CD4-positive, alpha-beta T cell (primary cell): ENCODE results near the gene ARAP3. TPM values are rescaled to one million over a fixed set of nuclear protein-coding genes. Genes with fewer than 3 reads are reported as not detected.
"Not testable (repeated sequence)": the region's sequence is repeated elsewhere in the genome, so short reads cannot be mapped to it uniquely, and the experiment has no call there.

Experiments used
- ATAC-seq: fragments of 200-7000 bp; cut with Tn5 transposase; one replicate; pipeline ENCODE4 v1.10.0; 2022; ENCODE audit warnings: mild to moderate bottlenecking; ENCODE audit not compliant: poor library complexity
- CTCF ChIA-PET: fragments of 350-600 bp; sonication (Branson Sonifier 250); formaldehyde crosslinking; loops from one replicate; lab custom pipeline; 2021; ENCODE audit warnings: antibody characterized with exemption, inconsistent platforms; lab: Charles Lee
- POLR2A ChIA-PET: fragments of 350-600 bp; sonication (Branson Sonifier 250); formaldehyde crosslinking; loops from one replicate; lab custom pipeline; 2021; ENCODE audit warnings: antibody characterized with exemption, inconsistent platforms; lab: Charles Lee
- DNase-seq, 14 experiments: peaks; one replicate each; pipeline ENCODE4 v3.0.0-alpha.2; 2013 to 2020; ENCODE audit warnings: mixed read lengths in 2 of 14
- H3K27ac ChIP-seq, 2 donors: one replicate each; pipeline versions ENCODE4 v1.5.1 to v1.7.0; 2013; ENCODE audit warnings: low read length in 2 of 2, low read depth in 1 of 2, mild to moderate bottlenecking in 1 of 2
- H3K27me3 ChIP-seq, 2 experiments: 1 replicate in 1 of 2; 2 replicates in 1 of 2; pipeline versions ENCODE4 v1.6.1 to v1.7.0; 2013; ENCODE audit warnings: low read length in 2 of 2, control low read depth in 1 of 2, mild to moderate bottlenecking in 1 of 2, moderate library complexity in 1 of 2; ENCODE audit not compliant: insufficient read depth in 2 of 2, control insufficient read depth in 1 of 2
- H3K36me3 ChIP-seq: one replicate; pipeline ENCODE4 v1.6.1; 2013; ENCODE audit warnings: low read length, control low read depth; ENCODE audit not compliant: insufficient read depth
- H3K4me1 ChIP-seq: one replicate; pipeline ENCODE4 v1.6.1; 2013; ENCODE audit warnings: low read length, control low read depth; ENCODE audit not compliant: insufficient read depth
- H3K4me3 ChIP-seq: one replicate; pipeline ENCODE4 v1.5.1; 2013; ENCODE audit warnings: mild to moderate bottlenecking, low read length, moderate library complexity
- H3K9me3 ChIP-seq, 2 experiments: 1 replicate in 1 of 2; 2 replicates in 1 of 2; pipeline versions ENCODE4 v1.6.1 to v1.7.0; 2013; ENCODE audit warnings: low read length in 2 of 2, mild to moderate bottlenecking in 2 of 2, control low read depth in 1 of 2, moderate library complexity in 1 of 2; ENCODE audit not compliant: control insufficient read depth in 1 of 2, insufficient read depth in 1 of 2
- H3K27ac Mint-ChIP-seq: one replicate; pipeline ENCODE4 v1.8.0; 2020; ENCODE audit warnings: mixed read lengths
- H3K27me3 Mint-ChIP-seq: one replicate; pipeline ENCODE4 v1.8.0; 2021; ENCODE audit warnings: mixed read lengths
- H3K36me3 Mint-ChIP-seq: one replicate; pipeline ENCODE4 v1.8.0; 2021; ENCODE audit warnings: low read depth, mixed read lengths
- H3K4me1 Mint-ChIP-seq: one replicate; pipeline ENCODE4 v1.8.0; 2021; ENCODE audit warnings: low read depth, mixed read lengths
- H3K4me3 Mint-ChIP-seq: one replicate; pipeline ENCODE4 v1.8.0; 2020; ENCODE audit warnings: mild to moderate bottlenecking, mixed read lengths
- H3K9me3 Mint-ChIP-seq: one replicate; pipeline ENCODE4 v1.8.0; 2020; ENCODE audit warnings: mixed read lengths
- intact Hi-C, 2 experiments: fragments of 100-400 bp; cut with DNase I in 1 of 2; cut with micrococcal nuclease in 1 of 2; formaldehyde crosslinking; loops; one replicate each; pipeline versions ENCODE4 v1.15.1 to v1.9.0; 2023 to 2025; cut with DNase I, micrococcal nuclease
- polyA plus RNA-seq, 2 donors: library from polyadenylated mRNA; unstranded; fragments of 120-200 nt; gene quantifications; one replicate each; pipeline ENCODE4 v1.2.1, GENCODE V29; 2013
- total RNA-seq, 174 experiments: library from RNA in 2 of 174; stranded (reverse) in 2 of 174; gene quantifications; one replicate each; pipeline ENCODE4 v1.2.3 and lab custom pipeline; 2021 to 2026
- TF ChIP-seq, protein P1 (sequence below): fragments of 200-600 bp; IDR thresholded peaks from one replicate; pipeline ENCODE4 v1.8.0; 2022; ENCODE audit warnings: antibody characterized with exemption, mild to moderate bottlenecking

The ARAP3 gene
- total RNA-seq = under 1 TPM; 0.30 to 0.31 TPM
- 2.5 TPM for polyA plus RNA-seq (2013, experiment 1 of 2)
- polyA plus RNA-seq (2013, experiment 2 of 2) = 3.6 TPM
- total RNA-seq (lab: John Stamatoyannopoulos, UW) = 1.1 to 51.9 (median 9.0) reads per million in 172 experiments

DNA sequence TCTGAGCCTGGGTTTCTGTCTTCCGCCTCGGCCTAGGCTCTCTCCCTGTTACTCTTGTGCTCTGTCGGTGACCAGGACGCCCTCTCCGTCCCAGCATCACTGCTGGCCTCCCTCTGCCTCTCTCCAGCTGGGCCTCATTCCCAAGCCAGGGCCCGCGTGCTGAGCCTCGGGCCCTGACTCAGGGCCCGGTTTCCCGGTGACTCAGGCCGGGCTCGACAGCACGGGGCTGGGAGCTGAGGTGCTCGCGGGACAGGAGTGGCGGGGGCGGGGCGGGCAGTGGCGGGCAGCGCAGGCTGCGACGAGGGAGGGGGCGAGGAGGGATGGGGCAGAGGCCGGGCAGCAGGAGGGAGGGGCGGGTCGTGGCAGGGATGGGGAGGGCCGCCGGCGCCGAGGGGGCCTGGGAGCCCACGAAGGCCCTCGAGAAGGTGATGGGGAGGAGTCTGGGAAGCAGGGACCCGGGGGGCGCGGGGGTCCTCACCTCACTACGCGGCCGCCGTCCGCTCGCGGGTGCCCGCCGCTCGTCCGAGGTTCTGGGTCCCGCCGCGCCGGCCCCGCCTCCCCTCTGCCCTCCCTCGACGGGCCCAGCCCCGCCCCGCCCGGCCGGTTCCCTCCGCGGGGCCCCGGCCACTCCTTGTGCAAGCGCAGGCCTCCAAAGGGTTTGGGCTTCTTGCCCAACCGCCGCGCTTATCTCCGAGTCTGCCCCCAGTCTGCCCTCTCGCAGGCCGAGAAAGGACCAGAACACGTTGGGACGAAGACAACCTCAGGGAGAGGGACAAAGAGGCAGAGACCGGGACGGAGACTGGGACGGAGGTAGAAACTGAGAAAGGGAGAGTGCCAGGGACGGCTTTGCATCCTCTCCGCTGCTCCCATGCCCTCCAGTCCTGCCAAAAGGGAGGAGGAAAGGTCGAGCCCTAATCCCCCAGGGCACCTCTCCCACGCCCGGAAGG, at the start of gene ARAP3:
Gene ARAP3 (minus strand): TSS at position 536 of the 947 bp plus-strand sequence. CDS start 1,744 bp downstream, outside the sequence.
- H3K27ac Mint-ChIP-seq = no peak within 1 kb of the TSS
- no peaks in the 10 kb centered on the region for H3K36me3 Mint-ChIP-seq
- no peak within 1 kb of the TSS for H3K27ac ChIP-seq
- ChIA-PET POLR2A (interaction anchor here (1.0 to 2.7 kb wide), 9 partner anchors 11 to 287 kb away, joined by 3 to 22 read pairs (median 5); partner anchors contain the start of genes DELE1, FCHSD1, PCDH12 and RNF14), CTCF (interaction anchor here (0.7 to 3.2 kb wide), 5 partner anchors 11 to 312 kb away, joined by 3 to 17 read pairs (median 7); partner anchors contain the start of gene PCDHGB3)
- peaks cover 37% of the 10 kb centered on the region for H3K4me1 ChIP-seq
- no peaks in the 10 kb centered on the region for H3K9me3 Mint-ChIP-seq
- peaks cover 29% of the 10 kb centered on the region for H3K4me1 Mint-ChIP-seq
- DNase-seq = peak in 10 of 14 experiments; percentile 22 to 66 (median 38)
- H3K4me3 Mint-ChIP-seq = peak within 1 kb of the TSS; percentile 62
- TF ChIP-seq, protein P1, sequence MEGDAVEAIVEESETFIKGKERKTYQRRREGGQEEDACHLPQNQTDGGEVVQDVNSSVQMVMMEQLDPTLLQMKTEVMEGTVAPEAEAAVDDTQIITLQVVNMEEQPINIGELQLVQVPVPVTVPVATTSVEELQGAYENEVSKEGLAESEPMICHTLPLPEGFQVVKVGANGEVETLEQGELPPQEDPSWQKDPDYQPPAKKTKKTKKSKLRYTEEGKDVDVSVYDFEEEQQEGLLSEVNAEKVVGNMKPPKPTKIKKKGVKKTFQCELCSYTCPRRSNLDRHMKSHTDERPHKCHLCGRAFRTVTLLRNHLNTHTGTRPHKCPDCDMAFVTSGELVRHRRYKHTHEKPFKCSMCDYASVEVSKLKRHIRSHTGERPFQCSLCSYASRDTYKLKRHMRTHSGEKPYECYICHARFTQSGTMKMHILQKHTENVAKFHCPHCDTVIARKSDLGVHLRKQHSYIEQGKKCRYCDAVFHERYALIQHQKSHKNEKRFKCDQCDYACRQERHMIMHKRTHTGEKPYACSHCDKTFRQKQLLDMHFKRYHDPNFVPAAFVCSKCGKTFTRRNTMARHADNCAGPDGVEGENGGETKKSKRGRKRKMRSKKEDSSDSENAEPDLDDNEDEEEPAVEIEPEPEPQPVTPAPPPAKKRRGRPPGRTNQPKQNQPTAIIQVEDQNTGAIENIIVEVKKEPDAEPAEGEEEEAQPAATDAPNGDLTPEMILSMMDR = no peak
- no peaks in the 10 kb centered on the region for H3K36me3 ChIP-seq
- H3K27me3 ChIP-seq = no peaks in the 10 kb centered on the region
- H3K4me3 ChIP-seq = peak within 1 kb of the TSS; percentile 51
- intact Hi-C loops = loop anchor here in 1 of 2 experiments (5.0 kb wide), 1 partner anchor 675 kb away; no protein-coding TSS in a partner anchor
- ATAC-seq = peak; percentile 66
- no peaks in the 10 kb centered on the region for H3K27me3 Mint-ChIP-seq
- H3K9me3 ChIP-seq = no peaks in the 10 kb centered on the region

DNA sequence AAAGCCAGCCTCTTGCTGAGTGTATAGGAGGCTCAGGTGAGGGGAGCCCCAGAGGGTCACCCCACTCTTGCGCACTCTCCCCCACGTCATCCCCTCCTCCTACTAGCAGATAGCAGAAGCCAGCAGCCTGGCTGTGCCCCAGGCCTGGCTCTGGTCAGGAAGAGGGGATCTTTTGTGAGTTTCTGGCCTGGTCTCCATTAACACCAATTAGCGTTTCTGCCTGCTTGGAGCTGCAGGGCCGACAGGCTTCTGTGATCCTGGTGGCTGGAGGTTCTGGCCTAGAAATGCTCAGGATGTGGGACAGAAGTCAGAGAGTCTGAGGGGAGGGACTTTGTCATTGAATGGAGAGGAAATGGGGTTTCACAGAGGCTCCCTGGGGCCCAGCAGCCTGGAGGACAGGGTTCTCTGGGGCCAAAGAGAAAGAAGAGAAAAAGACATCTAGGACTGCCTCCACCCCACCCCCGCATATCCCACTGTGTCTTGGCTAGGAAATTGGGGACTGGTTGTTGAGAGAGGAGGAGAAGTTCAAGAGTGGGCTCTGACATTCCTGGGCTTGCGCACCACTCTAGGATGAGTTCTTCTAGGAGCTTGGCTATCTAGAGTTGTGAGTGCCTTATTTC, 47.5 kb upstream of the ARAP3 start:
- no peaks in the 10 kb centered on the region for H3K9me3 Mint-ChIP-seq
- CTCF ChIA-PET = no interaction called here
- Histone ChIP-seq H3K36me3 (no peaks in the 10 kb centered on the region), H3K9me3 (no peaks in the 10 kb centered on the region), H3K4me1 (no peaks in the 10 kb centered on the region), H3K27ac (no peak overlapping the region), H3K4me3 (no peak overlapping the region), H3K27me3 (peaks cover 0 to 2% of the 10 kb centered on the region in 2 experiments)
- no peak for DNase-seq
- intact Hi-C loops = loop anchor here in 1 of 2 experiments (5.0 kb wide), 1 partner anchor 48 kb away; no protein-coding TSS in a partner anchor
- H3K4me3 Mint-ChIP-seq = no peak overlapping the region
- TF ChIP-seq, protein P1 = no peak
- no peaks in the 10 kb centered on the region for H3K36me3 Mint-ChIP-seq
- POLR2A ChIA-PET = no interaction called here
- no peak overlapping the region for H3K27ac Mint-ChIP-seq
- no peaks in the 10 kb centered on the region for H3K4me1 Mint-ChIP-seq
- no peak for ATAC-seq
- peaks cover 33% of the 10 kb centered on the region for H3K27me3 Mint-ChIP-seq

DNA sequence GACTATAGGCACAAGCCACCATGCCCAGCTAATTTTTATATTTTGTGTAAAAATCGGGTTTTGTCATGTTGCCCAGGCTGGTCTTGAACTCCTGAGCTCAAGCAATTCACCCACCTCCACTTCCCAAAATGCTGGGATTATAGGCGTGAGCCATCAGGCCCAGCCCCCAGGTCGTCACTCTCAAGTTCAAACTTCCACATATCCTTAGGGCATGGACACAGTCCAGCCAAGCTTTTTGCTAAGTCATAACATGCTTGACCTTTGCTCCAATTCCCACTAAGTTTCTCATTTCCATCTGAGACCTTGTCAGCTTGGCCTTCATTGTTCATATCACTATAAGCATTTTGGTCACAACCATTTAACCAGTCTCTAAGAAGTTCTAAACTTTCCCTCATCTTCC, 43.9 kb upstream of the ARAP3 start:
- CTCF ChIA-PET = no interaction called here
- no peaks in the 10 kb centered on the region for H3K9me3 ChIP-seq

DNA sequence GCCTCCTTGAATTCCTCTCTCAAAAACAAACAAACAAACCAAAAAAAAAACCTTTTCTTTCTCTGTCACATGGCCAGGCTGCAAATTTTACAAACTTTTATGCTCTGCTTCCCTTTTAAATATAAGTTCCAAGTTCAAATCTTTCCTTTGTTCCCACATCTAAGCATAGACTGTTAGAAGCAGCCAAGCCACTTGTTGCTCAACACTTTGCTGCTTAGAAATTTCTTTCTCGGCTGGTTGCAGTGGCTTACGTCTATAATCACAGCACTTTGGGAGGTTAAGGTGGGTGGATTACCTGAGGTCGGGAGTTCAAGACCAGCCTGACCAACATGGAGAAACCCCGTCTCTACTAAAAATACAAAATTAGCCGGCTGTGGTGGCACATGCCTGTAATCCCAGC, 43.1 kb upstream of the ARAP3 start:
- H3K27ac ChIP-seq, H3K9me3 ChIP-seq, H3K36me3 ChIP-seq, H3K4me1 Mint-ChIP-seq, ATAC-seq, CTCF ChIA-PET, H3K9me3 Mint-ChIP-seq, H3K4me3 Mint-ChIP-seq, H3K36me3 Mint-ChIP-seq, H3K27me3 ChIP-seq, POLR2A ChIA-PET, H3K27ac Mint-ChIP-seq, DNase-seq, H3K4me1 ChIP-seq, H3K4me3 ChIP-seq: not testable (repeated sequence)
- intact Hi-C loops = loop anchor here in 1 of 2 experiments (5.0 kb wide), 1 partner anchor 52 kb away; no protein-coding TSS in a partner anchor
- H3K27me3 Mint-ChIP-seq = peaks cover 12% of the 10 kb centered on the region

More for the DNA sequence above, 43.9 kb upstream of the ARAP3 start:
- intact Hi-C loops = loop anchor here in 1 of 2 experiments (5.0 kb wide), 1 partner anchor 51 kb away; no protein-coding TSS in a partner anchor
- DNase-seq = no peak
- no peak overlapping the region for H3K4me3 ChIP-seq
- Mint-ChIP-seq H3K27me3 (peaks cover 12% of the 10 kb centered on the region), H3K36me3 (no peaks in the 10 kb centered on the region), H3K9me3 (no peaks in the 10 kb centered on the region), H3K4me1 (no peaks in the 10 kb centered on the region), H3K27ac (no peak overlapping the region), H3K4me3 (no peak overlapping the region)
- ATAC-seq = no peak
- TF ChIP-seq, protein P1 = no peak
- H3K4me1 ChIP-seq = no peaks in the 10 kb centered on the region
- H3K27ac ChIP-seq = no peak overlapping the region
- POLR2A ChIA-PET = no interaction called here
- H3K36me3 ChIP-seq = no peaks in the 10 kb centered on the region
- no peaks in the 10 kb centered on the region for H3K27me3 ChIP-seq
